Kidney epithelial cell (primary cell): ENCODE data around the gene OR2AK2. TPM values are rescaled to one million over a fixed set of nuclear protein-coding genes. Genes with fewer than 3 reads are reported as not detected.
"Not testable (repeated sequence)": the region's sequence is repeated elsewhere in the genome, so short reads cannot be mapped to it uniquely, and the experiment has no call there.

Experiments used
- DNase-seq: peaks from one replicate; pipeline ENCODE4 v3.0.0-alpha.2; 2010; ENCODE audit warnings: low read depth
- H3K27me3 ChIP-seq: 2 replicates; pipeline ENCODE4 v1.6.0; 2011; ENCODE audit warnings: low read length; ENCODE audit not compliant: control insufficient read depth, insufficient read depth
- H3K36me3 ChIP-seq: 2 replicates; pipeline ENCODE4 v1.5.1; 2011; ENCODE audit warnings: low read length; ENCODE audit not compliant: control insufficient read depth, insufficient read depth
- H3K4me3 ChIP-seq: 2 replicates; pipeline ENCODE4 v1.5.1; 2011; ENCODE audit warnings: low read depth, mild to moderate bottlenecking, control low read depth, low read length
- CTCF ChIP-seq: IDR thresholded peaks from 2 replicates; pipeline ENCODE4 v1.5.1; 2011; ENCODE audit warnings: mild to moderate bottlenecking, moderate library complexity, low read length, control low read depth, inconsistent platforms; ENCODE audit not compliant: insufficient read depth, poor library complexity, severe bottlenecking
- total RNA-seq: library from RNA; depleted of rRNA; stranded (reverse); fragments of >200 nt; gene quantifications from 2 replicates; pipeline ENCODE4 v1.2.3, GENCODE V29; 2015

Gene OR2AK2
- total RNA-seq, 1 donor from 2014 or later = not detected

DNA sequence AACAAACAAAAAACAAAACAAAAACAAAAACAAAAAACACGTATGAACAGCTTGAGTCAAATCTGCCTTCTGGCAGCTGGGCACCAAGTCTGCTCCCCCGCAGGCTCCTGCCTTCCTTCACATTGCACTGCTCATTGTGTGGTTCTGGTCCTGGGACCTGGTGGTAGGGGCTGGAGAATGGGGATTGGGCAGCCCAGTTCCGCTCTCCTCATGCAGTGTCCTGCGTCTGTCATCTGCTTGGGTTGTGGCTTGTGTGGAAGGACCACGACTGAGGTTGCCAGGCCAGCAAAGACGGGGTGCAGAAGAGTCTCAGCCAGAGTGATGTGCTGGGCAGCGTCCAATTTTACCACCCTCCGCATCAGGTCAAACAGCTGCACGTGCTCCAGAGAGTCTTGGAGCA, 29.3 kb upstream of the OR2AK2 start:
- no peaks in the 10 kb centered on the region for H3K27me3 ChIP-seq
- no peak for DNase-seq
- no peak overlapping the region for H3K4me3 ChIP-seq
- H3K36me3 ChIP-seq = no peaks in the 10 kb centered on the region
- no peak for TF ChIP-seq CTCF

DNA sequence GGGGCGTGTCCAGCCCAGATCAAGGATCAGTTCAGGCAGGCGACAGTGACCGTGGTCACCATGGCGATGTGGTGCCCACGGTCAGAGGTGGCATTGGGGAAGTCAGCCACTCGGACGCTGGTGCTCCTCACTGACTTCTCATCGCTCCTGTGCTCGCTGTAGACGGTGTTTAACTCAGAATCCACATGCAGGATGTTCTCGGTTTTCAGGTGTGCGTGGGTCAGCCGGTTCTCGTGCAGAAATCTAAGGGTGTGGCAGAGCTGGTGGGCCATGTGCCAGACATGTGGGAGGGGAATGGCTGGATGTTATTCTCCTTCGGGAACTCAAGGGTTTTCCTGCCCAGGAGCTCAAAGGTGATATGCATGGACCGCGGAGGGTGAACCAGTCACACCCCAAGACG, 28.6 kb upstream of the OR2AK2 start:
- no peaks in the 10 kb centered on the region for H3K27me3 ChIP-seq
- no peak for DNase-seq
- H3K36me3 ChIP-seq = no peaks in the 10 kb centered on the region
- H3K4me3 ChIP-seq = no peak overlapping the region
- TF ChIP-seq CTCF = no peak

DNA sequence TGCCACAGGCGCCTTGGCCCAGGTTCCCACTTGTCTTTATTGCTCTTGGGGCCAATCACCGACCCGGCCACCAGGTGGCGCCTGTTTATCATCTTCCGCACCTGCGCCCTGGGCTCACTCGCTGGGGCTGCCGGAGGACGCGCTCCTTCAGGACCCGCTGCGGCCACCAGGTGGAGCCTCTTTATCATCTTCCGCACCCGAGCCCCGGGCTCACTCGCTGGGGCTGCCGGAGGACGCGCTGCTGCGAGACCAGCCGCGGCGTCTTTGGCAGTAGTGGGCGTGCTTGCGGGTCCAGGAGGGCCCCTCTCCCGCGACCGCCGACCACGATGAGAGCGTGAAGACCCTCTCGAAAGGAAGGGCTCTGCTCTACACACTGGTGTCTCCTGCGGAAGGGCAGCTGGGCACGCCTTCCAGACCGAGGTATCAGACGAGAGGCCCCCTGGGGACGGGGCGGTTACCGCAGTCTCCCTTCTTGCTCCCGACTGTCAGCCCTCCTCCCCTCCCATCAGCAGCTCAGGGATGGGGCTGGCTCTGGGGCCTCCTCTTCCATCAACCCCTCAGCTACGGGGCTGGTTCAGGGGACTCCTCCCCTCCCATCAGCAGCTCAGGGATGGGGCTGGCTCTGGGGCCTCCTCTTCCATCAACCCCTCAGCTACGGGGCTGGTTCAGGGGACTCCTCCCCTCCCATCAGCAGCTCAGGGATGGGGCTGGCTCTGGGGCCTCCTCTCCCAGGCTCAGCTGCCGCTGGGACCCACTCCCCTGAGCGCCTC, 27.9 kb upstream of the OR2AK2 start:
- peak; percentile 98 for TF ChIP-seq CTCF
- H3K4me3 ChIP-seq = peak overlapping the region; percentile 55
- DNase-seq = peak; percentile 29
- H3K27me3 ChIP-seq, H3K36me3 ChIP-seq: not testable (repeated sequence)

GRCh38 chr1:247942624-247943023, 22.4 kb upstream of the OR2AK2 start:
- no peak overlapping the region for H3K4me3 ChIP-seq

GRCh38 chr1:247948558-247948957, 16.5 kb upstream of the OR2AK2 start, which contains the start of gene OR2L8:
Gene OR2L8, plus strand, starts transcription at chr1:247948858. Its CDS starts 0 bp downstream, at chr1:247948858.
- Histone ChIP-seq H3K27me3 (no peaks in the 10 kb centered on the region), H3K36me3 (no peaks in the 10 kb centered on the region), H3K4me3 (no peak within 1 kb of the TSS)
- no peak for TF ChIP-seq CTCF
- no peak for DNase-seq

More at GRCh38 chr1:247942624-247943023, 22.4 kb upstream of the OR2AK2 start:
- no peak for TF ChIP-seq CTCF
- Histone ChIP-seq H3K36me3 (no peaks in the 10 kb centered on the region), H3K27me3 (no peaks in the 10 kb centered on the region)
- no peak for DNase-seq

- Histone ChIP-seq H3K36me3 (no peaks in the 10 kb centered on the region), H3K27me3 (no peaks in the 10 kb centered on the region)
- no peak for TF ChIP-seq CTCF
Observed at GRCh38 chr1:247953408-247953807, 11.6 kb upstream of the OR2AK2 start.

More at GRCh38 chr1:247953408-247953807, 11.6 kb upstream of the OR2AK2 start:
- DNase-seq = no peak
- no peak overlapping the region for H3K4me3 ChIP-seq
